Right lobe of liver (tissue), 6 donors: Measurements from ENCODE around the gene RIPOR2. TPM values are rescaled to one million over a fixed set of nuclear protein-coding genes. Genes with fewer than 3 reads are reported as not detected.

ENCODE experiments used
- ATAC-seq, 4 donors: fragments of 200-7000 bp; cut with Tn5 transposase; one replicate each; pipeline ENCODE4 v1.9.1; 2020; ENCODE audit warnings: mild to moderate bottlenecking in 4 of 4, moderate library complexity in 4 of 4
- DNase-seq, 3 donors: peaks; one replicate each; pipeline ENCODE4 v3.0.0-alpha.2; 2020
- H3K27ac ChIP-seq, 3 donors: fragments of 200-600 bp; one replicate each; pipeline ENCODE4 v1.8.0; 2022
- H3K27me3 ChIP-seq, 2 donors: fragments of 200-600 bp; one replicate each; pipeline ENCODE4 v1.8.0; 2022
- H3K36me3 ChIP-seq, 4 donors: fragments of 200-600 bp; sonication (generic) in 1 of 4; one replicate each; pipeline versions ENCODE4 v1.5.1 to v1.8.0; 2017 to 2022; ENCODE audit warnings: control low read depth in 1 of 4
- H3K4me1 ChIP-seq, 4 donors: fragments of 200-600 bp; sonication (generic) in 1 of 4; one replicate each; pipeline versions ENCODE4 v1.5.1 to v1.8.0; 2017 to 2022; ENCODE audit warnings: control low read depth in 1 of 4
- H3K4me3 ChIP-seq, 3 donors: fragments of 200-600 bp; one replicate each; pipeline ENCODE4 v1.8.0; 2022
- H3K9me3 ChIP-seq, 4 donors: fragments of 200-600 bp; sonication (generic) in 1 of 4; one replicate each; pipeline versions ENCODE4 v1.5.1 to v1.8.0; 2017 to 2022; ENCODE audit warnings: control low read depth in 1 of 4
- POLR2A ChIP-seq: fragments of 450-650 bp; IDR thresholded peaks from one replicate; pipeline ENCODE4 v1.6.1; 2017; ENCODE audit warnings: antibody characterized with exemption, mild to moderate bottlenecking
- WGBS: methylation state at CpG from one replicate; pipeline ENCODE4 v1.1.6; 2018; ENCODE audit warnings: low coverage, low lambda C conversion rate; ENCODE audit not compliant: insufficient coverage; ENCODE audit errors: missing lambda C conversion rate; 5-methylcytosine and 5-hydroxymethylcytosine counted together
- intact Hi-C, 2 donors: fragments of 100-400 bp; cut with DNase I; formaldehyde crosslinking; loops; one replicate each; pipeline versions ENCODE4 v1.11.2 to v1.14.1; 2022
- total RNA-seq, 6 experiments: library from RNA; depleted of rRNA in 2 of 6; stranded (reverse); fragments of >200 nt in 2 of 6; fragmentation: NEBNext Ultra II Directional in 3 of 6; extraction: Animal tissue kit (Norgen Biotek cat#: 25700) in 3 of 6; gene quantifications; one replicate each; pipeline versions ENCODE4 v1.1.0 to v1.2.4, GENCODE V29; 2016 to 2023
- TF ChIP-seq, protein P1 (sequence below), 4 donors: fragments of 200-600 bp in 3 of 4; fragments of 450-650 bp in 1 of 4; IDR thresholded peaks; one replicate each; pipeline versions ENCODE4 v1.5.1 to v1.8.0; 2016 to 2022; ENCODE audit warnings: antibody characterized with exemption in 4 of 4, mild to moderate bottlenecking in 2 of 4
- donor health status: DM: no; HTN: yes; CAD: no.
- donor health status: DM: no; HTN: no; CAD: no.
- donor health status: DM: no; HTN: no; CAD: no.
- donor health status: DM: no; HTN: yes; CAD: no.
- donor health status: DM: no; HTN: yes; CAD: no.

RIPOR2 gene
- total RNA-seq, 6 experiments from 2014 or later: 1.8 to 4.6 (median 3.5) TPM

DNA sequence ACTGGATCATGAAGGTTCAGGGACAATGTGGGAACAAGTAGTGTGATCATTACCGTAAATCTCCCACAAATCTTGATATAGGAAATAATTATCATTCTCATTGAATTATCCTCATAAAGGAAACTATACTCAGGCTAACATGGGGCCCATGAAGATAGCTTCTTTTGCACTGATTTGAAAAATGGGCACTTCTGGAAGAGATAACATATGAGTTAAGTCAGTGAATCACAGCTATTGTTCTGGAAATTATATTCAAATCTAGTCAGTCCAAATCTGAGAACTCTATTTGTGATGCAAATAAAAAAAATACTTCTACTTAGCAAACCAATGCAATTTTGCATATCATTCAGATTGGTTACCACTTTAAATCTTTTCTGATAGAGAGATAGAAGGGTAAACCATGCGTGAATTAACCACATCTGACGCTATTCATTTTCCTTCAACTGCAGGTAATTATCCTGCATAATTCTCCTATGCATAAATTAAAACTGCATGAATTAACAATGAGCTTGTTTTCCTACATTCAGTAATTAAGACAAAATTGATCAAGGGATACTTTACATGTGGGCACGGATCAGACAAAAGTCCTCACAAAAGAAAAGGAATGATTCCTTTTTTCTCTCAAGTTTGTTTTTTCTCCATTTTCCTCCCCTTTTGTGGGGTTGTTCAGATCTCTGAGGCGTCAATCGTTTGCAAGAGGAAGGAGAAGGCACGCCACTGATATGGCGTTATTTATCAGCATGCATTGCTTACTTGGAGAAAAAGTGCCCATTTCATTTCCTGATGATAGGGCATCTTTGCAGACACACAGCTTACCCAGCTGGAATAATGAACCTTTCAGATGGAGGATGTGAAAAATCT, 36.4 kb downstream of the RIPOR2 start:
- H3K27me3 ChIP-seq: no peaks in the 10 kb centered on the region
- intact Hi-C loops: no loop called here
- no peaks in the 10 kb centered on the region for H3K9me3 ChIP-seq
- ATAC-seq: no peak
- no peak overlapping the region for H3K27ac ChIP-seq
- TF ChIP-seq, protein P1, sequence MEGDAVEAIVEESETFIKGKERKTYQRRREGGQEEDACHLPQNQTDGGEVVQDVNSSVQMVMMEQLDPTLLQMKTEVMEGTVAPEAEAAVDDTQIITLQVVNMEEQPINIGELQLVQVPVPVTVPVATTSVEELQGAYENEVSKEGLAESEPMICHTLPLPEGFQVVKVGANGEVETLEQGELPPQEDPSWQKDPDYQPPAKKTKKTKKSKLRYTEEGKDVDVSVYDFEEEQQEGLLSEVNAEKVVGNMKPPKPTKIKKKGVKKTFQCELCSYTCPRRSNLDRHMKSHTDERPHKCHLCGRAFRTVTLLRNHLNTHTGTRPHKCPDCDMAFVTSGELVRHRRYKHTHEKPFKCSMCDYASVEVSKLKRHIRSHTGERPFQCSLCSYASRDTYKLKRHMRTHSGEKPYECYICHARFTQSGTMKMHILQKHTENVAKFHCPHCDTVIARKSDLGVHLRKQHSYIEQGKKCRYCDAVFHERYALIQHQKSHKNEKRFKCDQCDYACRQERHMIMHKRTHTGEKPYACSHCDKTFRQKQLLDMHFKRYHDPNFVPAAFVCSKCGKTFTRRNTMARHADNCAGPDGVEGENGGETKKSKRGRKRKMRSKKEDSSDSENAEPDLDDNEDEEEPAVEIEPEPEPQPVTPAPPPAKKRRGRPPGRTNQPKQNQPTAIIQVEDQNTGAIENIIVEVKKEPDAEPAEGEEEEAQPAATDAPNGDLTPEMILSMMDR (IDR thresholded peaks at IDR 0.05): no peak
- no peak for TF ChIP-seq POLR2A
- H3K36me3 ChIP-seq: no peaks in the 10 kb centered on the region
- no peak for DNase-seq
- 56% methylated on average over 8 of the region's 8 CpGs for WGBS
- H3K4me1 ChIP-seq: no peaks in the 10 kb centered on the region
- no peak overlapping the region for H3K4me3 ChIP-seq

DNA sequence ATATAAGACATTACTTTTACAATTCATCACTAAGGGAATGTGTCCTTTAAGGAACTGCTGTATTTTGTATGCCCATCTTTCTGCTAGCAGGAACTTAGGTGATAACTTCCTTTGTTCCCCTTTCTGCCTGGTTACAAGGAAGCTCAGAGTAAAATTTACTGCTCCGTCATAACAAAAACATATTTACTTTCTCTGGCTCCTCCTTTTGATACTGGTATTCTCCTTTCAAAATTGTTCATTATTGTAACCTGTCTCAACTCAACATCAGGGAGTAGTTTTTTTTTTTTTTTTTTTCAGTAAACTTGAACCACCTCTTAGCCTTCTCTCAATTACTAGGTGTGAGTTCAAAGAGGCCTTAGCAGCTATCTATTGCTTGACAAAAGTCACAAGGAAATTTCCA, 37.1 kb downstream of the RIPOR2 start:
- ATAC-seq: no peak
- intact Hi-C loops: no loop called here
- WGBS: 0% methylated on average over 1 of the region's 1 CpG

GRCh38 chr6:24897186-24897585, 38.6 kb downstream of the RIPOR2 start:
- ATAC-seq: no peak
- Histone ChIP-seq H3K27ac (no peak overlapping the region), H3K36me3 (no peaks in the 10 kb centered on the region), H3K4me3 (no peak overlapping the region), H3K27me3 (no peaks in the 10 kb centered on the region), H3K9me3 (no peaks in the 10 kb centered on the region), H3K4me1 (no peaks in the 10 kb centered on the region)
- TF ChIP-seq POLR2A: no peak
- TF ChIP-seq, protein P1 (IDR thresholded peaks at IDR 0.05): no peak
- no peak for DNase-seq
- 89% methylated on average over 5 of the region's 6 CpGs for WGBS
- intact Hi-C loops: no loop called here

More for the DNA sequence above, 37.1 kb downstream of the RIPOR2 start:
- no peak for DNase-seq
- TF ChIP-seq POLR2A: no peak
- TF ChIP-seq, protein P1 (IDR thresholded peaks at IDR 0.05): no peak
- Histone ChIP-seq H3K4me3 (no peak overlapping the region), H3K27me3 (no peaks in the 10 kb centered on the region), H3K36me3 (no peaks in the 10 kb centered on the region), H3K27ac (no peak overlapping the region), H3K4me1 (no peaks in the 10 kb centered on the region), H3K9me3 (no peaks in the 10 kb centered on the region)

- WGBS: 71% methylated on average over 1 of the region's 1 CpG
- Histone ChIP-seq H3K36me3 (no peaks in the 10 kb centered on the region), H3K27me3 (no peaks in the 10 kb centered on the region), H3K27ac (no peak overlapping the region), H3K4me1 (no peaks in the 10 kb centered on the region), H3K9me3 (no peaks in the 10 kb centered on the region), H3K4me3 (no peak overlapping the region)
- DNase-seq (no peak), ATAC-seq (no peak)
- intact Hi-C loops: no loop called here
- TF ChIP-seq, protein P1 (IDR thresholded peaks at IDR 0.05): no peak
- no peak for TF ChIP-seq POLR2A
These were observed 42.4 kb downstream of the RIPOR2 start for GRCh38 chr6:24893342-24893850.
